Measurements from ENCODE around the gene TECR.

DNA sequence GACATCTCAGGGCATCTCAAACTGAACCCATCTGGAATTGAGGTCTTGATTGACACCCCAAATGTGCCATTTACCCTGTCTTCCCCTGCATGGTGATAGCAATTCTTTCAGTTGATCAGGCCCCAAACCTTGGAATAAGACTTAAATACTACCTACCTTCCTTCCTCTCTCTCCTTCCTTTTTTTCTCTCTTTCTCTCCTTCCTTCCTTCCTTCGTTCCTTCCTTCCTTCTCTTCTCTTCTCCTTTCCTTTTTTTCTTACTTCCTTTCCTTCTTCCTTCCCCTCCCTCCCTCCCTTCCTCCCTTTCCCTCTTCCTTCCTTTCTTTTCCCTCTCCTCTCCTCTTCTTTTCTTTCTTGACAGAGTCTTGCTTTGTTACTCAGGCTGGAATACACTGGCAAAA lies 26.1 kb upstream of the TECR start:
- TF ChIP-seq POLR2A (IDR thresholded peaks at IDR 0.05): no peak
- TF ChIP-seq, protein P1, sequence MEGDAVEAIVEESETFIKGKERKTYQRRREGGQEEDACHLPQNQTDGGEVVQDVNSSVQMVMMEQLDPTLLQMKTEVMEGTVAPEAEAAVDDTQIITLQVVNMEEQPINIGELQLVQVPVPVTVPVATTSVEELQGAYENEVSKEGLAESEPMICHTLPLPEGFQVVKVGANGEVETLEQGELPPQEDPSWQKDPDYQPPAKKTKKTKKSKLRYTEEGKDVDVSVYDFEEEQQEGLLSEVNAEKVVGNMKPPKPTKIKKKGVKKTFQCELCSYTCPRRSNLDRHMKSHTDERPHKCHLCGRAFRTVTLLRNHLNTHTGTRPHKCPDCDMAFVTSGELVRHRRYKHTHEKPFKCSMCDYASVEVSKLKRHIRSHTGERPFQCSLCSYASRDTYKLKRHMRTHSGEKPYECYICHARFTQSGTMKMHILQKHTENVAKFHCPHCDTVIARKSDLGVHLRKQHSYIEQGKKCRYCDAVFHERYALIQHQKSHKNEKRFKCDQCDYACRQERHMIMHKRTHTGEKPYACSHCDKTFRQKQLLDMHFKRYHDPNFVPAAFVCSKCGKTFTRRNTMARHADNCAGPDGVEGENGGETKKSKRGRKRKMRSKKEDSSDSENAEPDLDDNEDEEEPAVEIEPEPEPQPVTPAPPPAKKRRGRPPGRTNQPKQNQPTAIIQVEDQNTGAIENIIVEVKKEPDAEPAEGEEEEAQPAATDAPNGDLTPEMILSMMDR (IDR thresholded peaks at IDR 0.05): no peak
- TF ChIP-seq POLR2AphosphoS5 (IDR thresholded peaks at IDR 0.05): no peak
